Measurements from ENCODE around the gene LRPAP1. TPM values are rescaled to one million over a fixed set of nuclear protein-coding genes. Genes with fewer than 3 reads are reported as not detected.

Gene LRPAP1
- total RNA-seq, 4 donors from 2014 or later = 88.5 to 201 (median 174) TPM

GRCh38 chr4:3514806-3515501 lies 17.3 kb downstream of the LRPAP1 start:
- Histone ChIP-seq H3K9me3 (no peaks in the 10 kb centered on the region), H3K4me3 (no peak overlapping the region), H3K27ac (replicated peaks in 1 of 4) (no peak overlapping the region), H3K27me3 (no peaks in the 10 kb centered on the region), H3K4me1 (no peaks in the 10 kb centered on the region), H3K36me3 (peaks cover 77 to 100% (median 97%) of the 10 kb centered on the region in 4 donors)
- no peak for TF ChIP-seq CTCF (IDR thresholded peaks at IDR 0.05)
- TF ChIP-seq POLR2A (IDR thresholded peaks at IDR 0.05; ENCODE audit: low read depth) = no peak
- TF ChIP-seq POLR2AphosphoS5 (IDR thresholded peaks at IDR 0.05) = no peak
- no peak for TF ChIP-seq EP300 (IDR thresholded peaks at IDR 0.05)
- intact Hi-C loops (cut with DNase I) = no loop called here
- 92% methylated on average over 24 of the region's 31 CpGs for WGBS
- no peak for DNase-seq (ENCODE audit: extremely low spot score)

GRCh38 chr4:3514221-3514780 lies 17.9 kb downstream of the LRPAP1 start:
- Histone ChIP-seq H3K9me3 (no peaks in the 10 kb centered on the region), H3K4me3 (no peak overlapping the region), H3K27ac (replicated peaks in 1 of 4) (no peak overlapping the region), H3K4me1 (no peaks in the 10 kb centered on the region), H3K27me3 (no peaks in the 10 kb centered on the region), H3K36me3 (peaks cover 71 to 100% (median 96%) of the 10 kb centered on the region in 4 donors)
- 89% methylated on average over 17 of the region's 17 CpGs for WGBS
- TF ChIP-seq POLR2AphosphoS5 (IDR thresholded peaks at IDR 0.05) (no peak), EP300 (IDR thresholded peaks at IDR 0.05) (no peak), POLR2A (IDR thresholded peaks at IDR 0.05; ENCODE audit: low read depth) (no peak), CTCF (IDR thresholded peaks at IDR 0.05) (no peak)
- intact Hi-C loops (cut with DNase I) = no loop called here
- no peak for DNase-seq (ENCODE audit: extremely low spot score)

- WGBS = 93% methylated on average over 16 of the region's 18 CpGs
- Histone ChIP-seq H3K4me1 (no peaks in the 10 kb centered on the region), H3K27ac (replicated peaks in 1 of 4) (no peak overlapping the region), H3K4me3 (no peak overlapping the region), H3K9me3 (no peaks in the 10 kb centered on the region), H3K27me3 (no peaks in the 10 kb centered on the region), H3K36me3 (peaks cover 68 to 98% (median 95%) of the 10 kb centered on the region in 4 donors)
- TF ChIP-seq CTCF (IDR thresholded peaks at IDR 0.05) (no peak), POLR2A (IDR thresholded peaks at IDR 0.05; ENCODE audit: low read depth) (no peak), POLR2AphosphoS5 (IDR thresholded peaks at IDR 0.05) (no peak)
- intact Hi-C loops (cut with DNase I) = no loop called here
- no peak for DNase-seq (ENCODE audit: extremely low spot score)
These were observed 18.4 kb downstream of the LRPAP1 start for GRCh38 chr4:3513807-3514206.

- Histone ChIP-seq H3K27ac (replicated peaks in 1 of 4) (no peak overlapping the region), H3K4me3 (no peak overlapping the region), H3K36me3 (peaks cover 67 to 98% (median 95%) of the 10 kb centered on the region in 4 donors), H3K27me3 (no peaks in the 10 kb centered on the region), H3K9me3 (no peaks in the 10 kb centered on the region), H3K4me1 (no peaks in the 10 kb centered on the region)
- DNase-seq (ENCODE audit: extremely low spot score) = no peak
- 96% methylated on average over 9 of the region's 22 CpGs for WGBS
- intact Hi-C loops (cut with DNase I) = no loop called here
- TF ChIP-seq POLR2AphosphoS5 (IDR thresholded peaks at IDR 0.05) (no peak), EP300 (IDR thresholded peaks at IDR 0.05) (no peak), POLR2A (IDR thresholded peaks at IDR 0.05; ENCODE audit: low read depth) (no peak), CTCF (IDR thresholded peaks at IDR 0.05) (no peak)
These were observed 19.5 kb downstream of the LRPAP1 start for GRCh38 chr4:3512719-3513118.

Data from esophagus muscularis mucosa (tissue), 4 donors.